HG02885 (cell line): ENCODE results near the gene TRERF1.
"Not testable (repeated sequence)": the region's sequence is repeated elsewhere in the genome, so short reads cannot be mapped to it uniquely, and the experiment has no call there.

Experiments used
- ATAC-seq: cut with Tn5 transposase; IDR thresholded peaks from one replicate; pipeline ENCODE4 v1.9.1; 2021; ENCODE audit warnings: mild to moderate bottlenecking; ENCODE audit not compliant: unreplicated experiment, poor library complexity

The TRERF1 gene

DNA sequence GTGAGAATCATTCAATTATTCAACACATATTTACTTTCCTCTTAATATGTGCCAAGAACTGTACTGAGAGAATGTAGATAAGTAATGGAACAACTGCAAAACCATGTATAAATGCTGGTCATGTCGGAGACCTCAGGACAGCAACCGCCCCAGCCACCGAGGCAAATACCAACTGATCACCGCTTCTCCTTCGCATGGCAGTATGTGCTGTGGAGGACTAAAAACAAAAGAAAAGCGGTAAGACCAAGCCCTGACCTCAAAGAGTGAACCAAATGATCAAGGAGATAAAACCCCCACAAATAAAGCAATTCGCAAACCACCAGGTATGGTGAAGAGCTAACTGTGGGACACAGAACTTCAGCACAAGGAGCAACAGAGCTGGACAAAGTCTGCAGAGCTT lies 104.3 kb downstream of the TRERF1 start:
- ATAC-seq, result no peak

DNA sequence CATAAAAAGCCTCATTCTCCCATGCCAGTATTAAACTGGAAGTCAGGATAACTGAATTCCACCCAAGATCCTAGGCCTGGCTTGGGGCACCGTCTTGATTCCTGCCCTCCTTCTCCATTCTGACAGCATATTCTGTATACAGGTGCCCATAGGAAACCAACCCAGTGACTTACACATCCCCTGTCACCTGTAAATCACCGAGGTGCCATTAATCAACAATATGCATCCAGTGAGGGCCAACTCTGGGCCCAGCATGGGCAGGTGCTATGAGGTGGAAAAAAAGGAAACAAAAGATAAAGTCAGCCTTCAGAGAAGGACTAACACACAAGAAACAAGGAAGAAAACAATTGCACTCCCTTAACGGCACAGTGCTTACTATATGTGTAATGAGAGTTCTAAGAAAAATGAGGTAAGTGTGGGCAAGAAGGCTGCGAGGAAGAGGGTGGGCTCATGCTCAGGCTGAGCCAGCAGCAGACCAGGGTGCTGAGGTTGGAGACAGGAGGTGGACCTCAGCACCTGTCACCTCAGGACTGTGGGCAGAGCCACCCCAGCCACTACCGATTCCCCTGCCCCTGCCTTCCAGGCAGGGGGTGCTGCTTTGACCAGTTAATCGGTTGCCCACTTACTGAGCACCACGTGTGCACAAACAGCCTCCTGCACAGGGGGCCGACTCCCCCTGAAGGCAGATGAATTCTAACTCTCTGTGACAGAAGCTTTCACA lies 105.9 kb downstream of the TRERF1 start:
- no peak for ATAC-seq

DNA sequence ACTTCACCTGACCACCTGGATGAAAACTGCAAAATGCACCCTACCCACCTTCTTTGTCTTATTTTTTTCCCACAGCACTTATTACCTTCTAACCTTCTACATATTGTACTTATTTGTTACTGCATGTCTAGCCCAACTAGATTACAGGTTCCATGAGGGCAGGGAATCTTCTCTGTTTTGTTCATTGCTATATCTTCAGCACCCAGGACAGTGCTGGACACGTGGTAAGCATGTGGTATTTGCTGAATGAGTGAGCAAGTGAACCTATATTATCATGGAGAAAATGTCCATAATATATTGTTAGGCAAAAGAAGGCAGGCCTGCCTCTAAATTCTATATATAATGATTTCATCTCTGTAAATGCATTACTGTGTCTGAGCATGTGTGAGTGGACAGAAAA lies 107.0 kb downstream of the TRERF1 start:
- no peak for ATAC-seq

DNA sequence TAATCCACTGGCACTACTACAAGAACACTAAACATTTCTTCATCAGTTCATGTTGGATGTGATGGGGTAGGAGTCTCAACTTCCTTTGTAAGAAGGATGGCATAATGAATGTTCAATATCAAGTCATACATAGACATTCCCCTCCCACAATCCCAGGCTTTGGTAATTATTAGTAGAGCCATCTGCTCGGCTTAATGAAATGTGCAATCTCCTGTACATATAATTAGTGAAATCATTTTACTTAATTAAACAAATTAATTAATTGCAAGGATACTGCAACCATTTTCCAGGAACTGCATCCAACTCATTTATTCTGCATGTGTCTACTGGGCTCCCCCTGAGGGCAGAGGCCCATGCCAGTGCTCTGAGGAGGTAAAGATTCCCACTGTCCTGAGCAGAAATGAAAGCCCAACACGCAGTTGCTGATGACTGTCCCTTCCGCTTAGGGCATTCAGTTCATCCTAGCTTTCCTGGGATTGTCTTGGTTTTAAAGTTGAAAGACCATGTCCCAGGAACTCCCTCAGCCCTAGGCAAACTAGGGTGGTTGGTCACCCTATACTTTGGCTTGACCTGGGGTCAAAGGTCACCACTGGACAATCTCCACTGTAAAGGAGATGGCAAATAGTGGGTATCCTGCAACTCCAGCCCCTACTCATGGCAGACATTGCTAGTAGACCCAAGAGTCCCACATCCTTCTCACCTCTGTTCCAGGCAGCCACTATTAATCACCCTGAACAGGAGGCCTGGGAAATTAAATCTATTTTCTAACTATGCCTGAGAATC lies 109.8 kb downstream of the TRERF1 start:
- no peak for ATAC-seq

DNA sequence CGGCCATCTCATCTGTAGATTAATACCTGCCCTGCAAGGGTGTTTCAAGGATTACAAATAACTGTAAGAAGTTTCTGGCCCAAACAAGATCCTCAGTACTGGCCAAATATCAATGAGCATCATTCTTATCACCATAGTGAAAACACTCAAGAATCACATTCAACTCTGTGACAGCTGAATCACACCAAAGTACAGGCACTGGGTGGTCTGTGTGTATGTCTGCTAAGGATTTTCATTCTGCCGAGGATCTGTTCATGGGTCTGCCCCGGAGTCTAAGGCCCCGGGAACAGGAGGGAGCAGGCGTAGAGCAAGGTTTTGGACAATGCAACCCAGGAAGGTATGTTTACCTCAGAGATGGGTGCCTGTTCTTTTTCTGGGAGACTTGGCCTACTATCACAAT lies 110.5 kb downstream of the TRERF1 start:
- ATAC-seq, result no peak

DNA sequence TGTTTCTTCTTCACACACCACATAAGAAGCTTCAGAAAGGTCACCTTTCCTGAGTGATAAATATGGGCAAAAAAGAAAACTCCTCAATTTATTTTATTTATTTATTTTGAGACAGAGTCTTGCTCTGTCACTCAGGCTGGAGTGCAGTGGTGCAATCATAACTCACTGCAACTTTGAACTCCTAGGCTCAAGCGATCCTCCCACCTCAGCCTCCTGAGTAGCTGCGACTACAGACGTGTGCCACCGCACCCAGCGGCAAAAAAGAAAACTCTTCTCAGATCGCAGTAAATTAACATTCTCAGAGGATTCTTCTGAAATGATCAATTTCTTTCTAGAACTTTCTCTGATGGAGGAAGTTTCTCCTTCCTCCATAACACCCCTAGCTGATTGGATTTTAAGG lies 111.2 kb downstream of the TRERF1 start:
- ATAC-seq, result no peak

GRCh38 chr6:42339991-42340401 lies 111.7 kb downstream of the TRERF1 start:
- ATAC-seq, result peak; percentile 76

DNA sequence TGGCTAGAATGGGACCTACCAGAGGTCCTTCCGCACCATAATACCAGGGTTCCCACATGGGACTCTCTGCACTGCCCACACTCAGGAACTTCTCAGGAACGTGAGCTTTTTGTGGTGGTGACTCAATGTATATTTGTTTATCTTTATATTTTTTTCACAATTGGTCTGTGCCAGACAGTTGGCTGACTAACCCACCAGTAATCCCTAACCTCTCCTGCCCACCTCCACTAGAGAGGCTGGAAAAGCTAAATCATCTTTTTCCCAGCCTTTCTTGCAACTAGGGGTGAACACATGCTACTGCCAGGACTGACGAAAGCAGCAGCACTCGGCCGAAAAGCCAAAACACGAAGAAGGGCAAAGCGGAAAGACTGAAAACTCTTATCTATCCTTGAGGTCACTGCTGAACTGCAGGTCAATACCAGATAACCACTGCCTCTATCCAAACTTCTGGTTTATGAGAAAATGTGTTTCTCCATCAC lies 112.9 kb downstream of the TRERF1 start:
- no peak for ATAC-seq

GRCh38 chr6:42337985-42338743 lies 113.6 kb downstream of the TRERF1 start:
- no peak for ATAC-seq

DNA sequence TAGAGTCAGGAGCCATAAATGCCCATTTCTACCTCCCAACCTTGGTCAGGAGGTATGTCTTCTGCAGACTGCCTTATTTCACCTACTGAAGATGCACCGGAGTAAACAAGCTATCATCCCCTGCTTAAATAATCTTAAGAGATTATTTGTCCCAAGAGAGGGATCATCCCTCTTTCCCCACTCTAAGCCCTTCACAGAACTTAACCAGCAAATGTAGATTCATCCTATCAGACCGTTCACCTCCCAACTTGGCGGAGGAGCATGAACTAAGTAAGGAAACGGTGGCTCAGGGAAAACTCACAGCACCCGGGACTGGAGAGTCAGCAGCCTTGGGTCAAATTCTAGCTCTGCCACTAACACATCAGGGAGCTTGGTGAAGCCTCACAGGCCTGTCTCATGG lies 115.3 kb downstream of the TRERF1 start:
- no peak for ATAC-seq

DNA sequence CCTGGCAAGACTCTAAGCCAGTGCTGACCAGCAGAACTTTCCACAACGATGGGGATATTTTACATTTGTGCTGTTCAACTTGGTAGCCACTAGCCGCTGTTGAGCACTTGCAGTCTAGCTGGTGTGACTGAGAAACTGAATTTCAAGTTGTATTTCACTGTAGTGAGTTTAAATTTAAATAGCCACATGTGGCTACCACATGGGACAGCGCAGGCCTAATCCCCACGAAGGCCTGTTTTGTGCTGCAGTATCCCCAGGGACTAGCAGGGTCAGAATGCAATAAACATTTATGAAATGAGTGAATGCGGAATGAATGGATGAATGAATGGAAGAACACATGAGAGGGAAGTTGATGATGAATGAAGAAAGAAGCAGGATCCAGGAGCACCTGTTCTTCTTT lies 115.8 kb downstream of the TRERF1 start:
- ATAC-seq, result no peak

DNA sequence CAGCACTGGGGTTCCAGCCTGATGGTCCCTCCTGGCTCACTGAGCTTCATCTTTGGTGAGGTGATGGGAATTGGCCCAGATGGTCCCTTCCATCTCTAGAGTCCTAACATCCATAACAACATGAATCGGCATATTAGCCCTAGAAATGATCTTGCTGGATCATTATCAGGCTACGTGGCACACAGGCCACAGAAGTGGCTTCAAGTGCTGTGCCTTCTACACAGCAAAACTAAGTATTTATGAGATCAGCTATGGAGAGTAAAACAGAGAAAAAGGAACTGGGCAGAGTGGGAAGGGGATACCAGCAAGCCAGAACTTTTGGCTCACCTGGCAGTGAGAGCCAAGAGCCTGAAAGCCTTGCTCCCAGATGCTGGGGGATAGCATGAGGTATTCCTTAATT lies 116.9 kb downstream of the TRERF1 start:
- ATAC-seq, result no peak

DNA sequence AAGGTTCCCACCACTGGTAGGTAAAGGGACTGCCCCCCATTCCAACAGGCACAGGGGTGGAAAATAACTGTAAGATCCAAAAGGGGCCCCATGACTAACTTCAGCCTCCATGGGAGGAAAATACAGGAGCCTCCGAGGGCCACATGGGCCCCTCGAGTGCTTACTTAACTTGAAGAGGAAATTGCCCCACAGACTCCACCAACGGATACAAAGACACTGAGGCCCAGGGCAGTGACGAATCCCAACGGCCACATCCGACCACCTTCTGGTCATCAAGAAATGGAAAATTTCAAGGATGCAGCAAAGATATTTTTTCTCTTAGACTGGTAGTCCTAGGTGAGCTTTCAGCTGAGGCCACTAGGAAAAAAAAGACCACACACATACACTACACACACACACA lies 118.1 kb downstream of the TRERF1 start:
- ATAC-seq, result no peak

DNA sequence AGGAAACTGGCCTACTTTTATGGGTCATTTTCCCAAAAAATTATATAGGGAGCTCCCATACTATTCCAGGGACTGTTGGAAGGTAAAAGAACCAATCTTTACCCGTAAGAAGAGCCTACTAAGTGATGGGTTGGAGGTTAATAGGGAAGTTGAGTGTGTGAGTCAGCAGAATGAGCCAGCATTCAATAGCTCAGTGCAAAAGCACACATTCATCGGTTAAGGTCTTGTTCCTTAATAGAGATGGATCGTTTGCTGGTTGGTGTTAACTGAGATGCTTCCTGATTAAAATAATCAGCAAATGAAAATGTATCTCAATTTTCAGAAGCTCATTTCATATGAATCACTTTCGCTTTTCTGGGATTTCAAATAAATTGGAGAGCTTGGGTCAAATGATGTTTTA lies 118.8 kb downstream of the TRERF1 start:
- ATAC-seq, result no peak

- no peak for ATAC-seq
Measured at GRCh38 chr6:42331019-42331418, 120.7 kb downstream of the TRERF1 start.

DNA sequence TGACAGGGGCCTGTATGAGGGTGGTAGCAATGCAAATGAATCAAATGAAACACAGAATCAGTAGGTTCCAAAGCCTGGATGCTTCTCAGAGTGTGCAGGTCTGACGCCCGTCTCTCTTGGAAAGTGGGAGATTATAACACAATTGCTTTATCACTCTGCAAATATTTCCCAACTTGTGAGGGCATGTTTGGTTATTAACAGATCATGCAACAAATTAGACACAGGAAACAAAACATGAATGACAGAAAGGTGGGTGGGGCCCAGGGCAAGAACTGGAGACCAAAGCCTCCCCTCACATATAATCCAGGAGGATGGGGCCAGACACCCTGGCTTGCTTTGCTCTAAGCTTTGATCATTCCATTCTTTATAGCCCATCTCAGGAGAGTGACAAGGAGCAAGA lies 125.5 kb downstream of the TRERF1 start:
- ATAC-seq, result no peak

DNA sequence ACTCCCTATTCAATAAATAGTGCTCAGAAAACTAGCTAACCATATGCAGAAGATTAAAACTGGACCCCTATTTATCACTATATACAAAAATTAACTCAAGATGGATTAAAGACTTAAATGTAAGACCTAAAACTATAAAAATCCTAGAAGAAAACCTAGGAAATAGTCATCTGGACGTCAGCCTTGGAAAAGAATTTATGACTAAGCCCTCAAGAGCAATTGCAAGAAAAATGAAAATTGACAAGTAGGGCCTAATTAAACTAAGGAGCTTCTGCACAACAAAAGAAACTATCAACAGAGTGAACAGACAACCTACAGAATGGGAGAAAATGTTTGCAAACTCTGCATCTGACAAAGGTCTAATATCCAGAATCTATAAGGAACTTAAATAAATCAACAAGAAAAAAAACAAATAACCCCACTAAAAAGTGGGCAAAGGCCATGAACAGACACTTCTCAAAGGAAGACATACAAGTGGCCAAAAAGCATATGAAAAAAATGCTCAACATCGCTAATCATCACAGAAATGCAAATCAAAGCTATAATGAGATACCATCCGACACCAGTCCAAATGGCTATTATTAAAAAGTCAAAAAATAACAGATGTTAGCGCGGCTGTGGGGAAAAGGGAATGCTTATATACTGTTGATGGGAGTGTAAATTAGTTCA lies 126.9 kb downstream of the TRERF1 start:
- not testable (repeated sequence) for ATAC-seq

- ATAC-seq, result no peak
Measured at GRCh38 chr6:42322676-42323075, 129.1 kb downstream of the TRERF1 start.

DNA sequence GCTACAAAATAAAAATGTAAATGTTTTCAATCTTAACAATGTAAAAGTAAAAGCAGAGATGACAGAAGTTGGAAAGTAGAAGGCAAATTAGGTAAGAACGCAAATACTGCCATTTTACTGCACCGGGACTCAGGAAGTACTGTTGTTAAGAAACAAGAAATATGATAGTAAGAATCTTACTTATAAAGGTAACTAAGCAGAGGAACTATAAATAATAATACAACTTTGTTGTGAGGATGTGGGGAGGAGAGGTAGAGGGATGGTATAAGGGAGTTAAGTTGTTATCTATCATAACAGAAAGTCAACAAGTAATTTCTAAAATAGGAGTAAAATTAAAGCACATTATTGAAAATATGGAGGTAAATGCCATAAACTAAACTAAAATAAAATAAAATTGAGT lies 129.8 kb downstream of the TRERF1 start:
- no peak for ATAC-seq

GRCh38 chr6:42320762-42321161 lies 131.0 kb downstream of the TRERF1 start:
- no peak for ATAC-seq

DNA sequence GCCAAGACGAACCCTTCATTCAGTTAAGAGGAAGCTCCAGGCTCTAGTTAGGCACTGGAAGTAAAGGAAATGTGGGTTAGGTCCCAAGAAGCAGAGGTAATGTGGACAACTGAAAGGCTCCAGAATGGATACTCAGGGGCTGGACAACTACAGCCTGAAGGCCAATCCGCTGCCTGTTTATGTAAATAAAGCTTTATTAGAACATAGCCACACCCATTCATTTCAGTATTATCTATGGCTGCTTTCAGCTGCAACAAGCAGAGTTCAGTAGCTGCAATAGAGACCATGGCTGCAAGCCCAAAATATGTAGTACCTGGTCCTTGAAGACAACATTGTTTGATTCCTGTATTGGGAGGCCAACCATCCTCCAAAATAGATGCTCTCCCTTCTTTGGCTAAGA lies 133.2 kb downstream of the TRERF1 start:
- no peak for ATAC-seq
